ENCODE data around the gene PC. TPM values are rescaled to one million over a fixed set of nuclear protein-coding genes. Genes with fewer than 3 reads are reported as not detected.

PC gene
- polyA plus RNA-seq, 1 donor (not counting 4 experiments of a cell fraction or from before 2014, with no cell fraction given): 13.3 TPM

DNA sequence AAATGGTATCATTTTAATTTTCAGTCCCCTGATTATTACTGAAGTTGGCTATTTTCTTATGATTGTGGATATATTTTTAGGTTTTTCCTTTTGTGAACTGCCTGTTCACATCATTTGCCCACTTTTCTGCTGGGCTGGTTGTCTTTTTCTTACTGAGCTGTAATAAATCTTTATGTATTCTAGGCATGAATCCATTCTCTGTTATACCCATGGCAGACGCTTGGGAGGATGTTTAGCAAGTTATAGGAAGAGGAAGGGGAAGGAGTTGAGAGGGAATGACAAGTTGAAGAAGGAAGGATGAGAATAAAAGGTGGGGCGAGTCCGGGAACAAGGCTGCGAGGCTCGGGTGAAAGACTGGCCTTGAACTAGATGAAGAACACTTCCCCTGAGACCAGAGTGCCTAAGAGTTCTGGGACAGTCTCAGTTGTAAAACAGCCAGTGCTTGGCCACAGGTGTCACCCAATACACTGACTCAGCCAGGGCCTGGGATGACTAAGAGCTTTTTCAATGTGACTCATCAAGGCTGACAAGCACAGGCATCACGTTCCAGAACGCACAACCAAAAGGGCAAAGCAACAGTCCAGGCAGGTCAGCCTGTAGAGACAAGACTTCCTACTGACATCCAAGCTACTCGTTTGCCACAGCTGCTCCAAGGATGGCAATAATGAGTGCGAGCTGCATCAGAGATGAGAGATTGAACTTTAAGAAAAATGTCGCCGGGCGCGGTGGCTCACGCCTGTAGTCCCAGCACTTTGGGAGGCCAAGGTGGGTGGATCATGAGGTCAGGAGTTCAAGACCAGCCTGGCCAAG, 66.1 kb downstream of the PC start:
- peak; percentile 92 for FAIRE-seq
- peak overlapping the region; percentile 59 for H3K27ac ChIP-seq (ENCODE audit: control insufficient read depth, insufficient read depth, low read length)
- dilution Hi-C loops (cut with MboI; ENCODE audit: extremely low pct_ligation_motif_present, low sequenced_read_pairs): no loop called here
- peak overlapping the region in 1 of 3 experiments; percentile 11 for H3K4me3 ChIP-seq (ENCODE audit: control insufficient read depth in 2 of 3, extremely low read depth in 1 of 3, insufficient read depth in 2 of 3, low read depth in 1 of 3, low read length in 3 of 3)
- TF ChIP-seq EZH2 (IDR thresholded peaks at IDR 0.05; ENCODE audit: low read length): no peak
- TF ChIP-seq, protein P1, sequence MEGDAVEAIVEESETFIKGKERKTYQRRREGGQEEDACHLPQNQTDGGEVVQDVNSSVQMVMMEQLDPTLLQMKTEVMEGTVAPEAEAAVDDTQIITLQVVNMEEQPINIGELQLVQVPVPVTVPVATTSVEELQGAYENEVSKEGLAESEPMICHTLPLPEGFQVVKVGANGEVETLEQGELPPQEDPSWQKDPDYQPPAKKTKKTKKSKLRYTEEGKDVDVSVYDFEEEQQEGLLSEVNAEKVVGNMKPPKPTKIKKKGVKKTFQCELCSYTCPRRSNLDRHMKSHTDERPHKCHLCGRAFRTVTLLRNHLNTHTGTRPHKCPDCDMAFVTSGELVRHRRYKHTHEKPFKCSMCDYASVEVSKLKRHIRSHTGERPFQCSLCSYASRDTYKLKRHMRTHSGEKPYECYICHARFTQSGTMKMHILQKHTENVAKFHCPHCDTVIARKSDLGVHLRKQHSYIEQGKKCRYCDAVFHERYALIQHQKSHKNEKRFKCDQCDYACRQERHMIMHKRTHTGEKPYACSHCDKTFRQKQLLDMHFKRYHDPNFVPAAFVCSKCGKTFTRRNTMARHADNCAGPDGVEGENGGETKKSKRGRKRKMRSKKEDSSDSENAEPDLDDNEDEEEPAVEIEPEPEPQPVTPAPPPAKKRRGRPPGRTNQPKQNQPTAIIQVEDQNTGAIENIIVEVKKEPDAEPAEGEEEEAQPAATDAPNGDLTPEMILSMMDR (optimal IDR thresholded peaks at IDR 0.05 in 1 of 3, IDR thresholded peaks at IDR 0.05 in 1 of 3, conservative IDR thresholded peaks at IDR 0.05 in 1 of 3; ENCODE audit: extremely low read depth in 1 of 3, insufficient read depth in 2 of 3, low read length in 3 of 3): peak in 1 of 3 experiments; percentile 8
- H4K20me1 ChIP-seq (ENCODE audit: control insufficient read depth, extremely low read depth, insufficient read depth, low read length): no peaks in the 10 kb centered on the region
- peaks cover 3 to 8% of the 10 kb centered on the region in 2 experiments for H3K36me3 ChIP-seq (ENCODE audit: control insufficient read depth in 2 of 2, extremely low read depth in 1 of 2, insufficient read depth in 2 of 2, low read length in 2 of 2)
- H2AFZ ChIP-seq (ENCODE audit: control insufficient read depth, low read length): no peak overlapping the region
- no peaks in the 10 kb centered on the region for H3K9me1 ChIP-seq (ENCODE audit: control insufficient read depth, extremely low read depth, insufficient read depth, low read length)
- H3K9me3 ChIP-seq (ENCODE audit: control insufficient read depth, low read depth, low read length): no peaks in the 10 kb centered on the region
- DNase-seq (ENCODE audit: low read depth, low spot score): peak; percentile 96
- peaks cover 20% of the 10 kb centered on the region for H3K4me1 ChIP-seq (ENCODE audit: control insufficient read depth, extremely low read depth, insufficient read depth, low read length)
- H3K9ac ChIP-seq (ENCODE audit: control insufficient read depth, extremely low read depth, insufficient read depth, low read length): no peak overlapping the region
- H3K79me2 ChIP-seq (ENCODE audit: control insufficient read depth, insufficient read depth, low read length): peaks cover 7% of the 10 kb centered on the region
- H3K4me2 ChIP-seq (ENCODE audit: control insufficient read depth, extremely low read depth, insufficient read depth, low read depth, low read length): peak overlapping the region; percentile 1
- H3K27me3 ChIP-seq (ENCODE audit: control insufficient read depth, extremely low read depth, insufficient read depth, low read length): no peaks in the 10 kb centered on the region

DNA sequence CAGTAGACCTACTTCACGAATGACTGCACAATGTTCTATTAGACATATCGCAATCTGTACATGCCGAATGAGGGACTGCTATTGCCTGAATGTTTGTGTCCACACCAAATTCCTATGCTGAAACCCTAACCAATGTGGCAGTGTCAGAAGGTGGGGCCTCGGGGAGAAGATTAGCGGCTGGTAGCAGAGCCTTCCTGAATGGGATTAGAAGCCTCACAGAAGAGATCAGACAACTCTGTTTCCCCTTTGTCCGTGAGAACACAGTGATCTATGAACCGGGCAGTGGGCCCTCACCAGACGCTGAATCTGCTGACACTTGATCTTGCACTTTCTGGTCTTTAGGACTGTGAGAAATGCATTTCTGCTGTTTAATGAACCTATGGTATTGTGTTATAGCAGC, 68.2 kb downstream of the PC start:
- no peak for DNase-seq (ENCODE audit: low read depth, low spot score)
- H3K9ac ChIP-seq (ENCODE audit: control insufficient read depth, extremely low read depth, insufficient read depth, low read length): no peak overlapping the region
- H2AFZ ChIP-seq (ENCODE audit: control insufficient read depth, low read length): no peak overlapping the region
- no peak overlapping the region for H3K27ac ChIP-seq (ENCODE audit: control insufficient read depth, insufficient read depth, low read length)
- H3K79me2 ChIP-seq (ENCODE audit: control insufficient read depth, insufficient read depth, low read length): peaks cover 3% of the 10 kb centered on the region
- H3K4me2 ChIP-seq (ENCODE audit: control insufficient read depth, extremely low read depth, insufficient read depth, low read depth, low read length): no peak overlapping the region
- no peak for TF ChIP-seq EZH2 (IDR thresholded peaks at IDR 0.05; ENCODE audit: low read length)
- TF ChIP-seq, protein P1 (optimal IDR thresholded peaks at IDR 0.05 in 1 of 3, IDR thresholded peaks at IDR 0.05 in 1 of 3, conservative IDR thresholded peaks at IDR 0.05 in 1 of 3; ENCODE audit: extremely low read depth in 1 of 3, insufficient read depth in 2 of 3, low read length in 3 of 3): no peak
- no peak overlapping the region for H3K4me3 ChIP-seq (ENCODE audit: control insufficient read depth in 2 of 3, extremely low read depth in 1 of 3, insufficient read depth in 2 of 3, low read depth in 1 of 3, low read length in 3 of 3)
- no peaks in the 10 kb centered on the region for H4K20me1 ChIP-seq (ENCODE audit: control insufficient read depth, extremely low read depth, insufficient read depth, low read length)
- no peaks in the 10 kb centered on the region for H3K9me1 ChIP-seq (ENCODE audit: control insufficient read depth, extremely low read depth, insufficient read depth, low read length)
- H3K4me1 ChIP-seq (ENCODE audit: control insufficient read depth, extremely low read depth, insufficient read depth, low read length): peaks cover 26% of the 10 kb centered on the region
- FAIRE-seq: no peak
- no peaks in the 10 kb centered on the region for H3K9me3 ChIP-seq (ENCODE audit: control insufficient read depth, low read depth, low read length)
- dilution Hi-C loops (cut with MboI; ENCODE audit: extremely low pct_ligation_motif_present, low sequenced_read_pairs): no loop called here
- H3K36me3 ChIP-seq (ENCODE audit: control insufficient read depth in 2 of 2, extremely low read depth in 1 of 2, insufficient read depth in 2 of 2, low read length in 2 of 2): peaks cover 7 to 15% of the 10 kb centered on the region in 2 experiments
- H3K27me3 ChIP-seq (ENCODE audit: control insufficient read depth, extremely low read depth, insufficient read depth, low read length): no peaks in the 10 kb centered on the region
